ENCODE data around the gene PIK3IP1.
"Not testable (repeated sequence)": the region's sequence is repeated elsewhere in the genome, so short reads cannot be mapped to it uniquely, and the experiment has no call there.

PIK3IP1 gene

DNA sequence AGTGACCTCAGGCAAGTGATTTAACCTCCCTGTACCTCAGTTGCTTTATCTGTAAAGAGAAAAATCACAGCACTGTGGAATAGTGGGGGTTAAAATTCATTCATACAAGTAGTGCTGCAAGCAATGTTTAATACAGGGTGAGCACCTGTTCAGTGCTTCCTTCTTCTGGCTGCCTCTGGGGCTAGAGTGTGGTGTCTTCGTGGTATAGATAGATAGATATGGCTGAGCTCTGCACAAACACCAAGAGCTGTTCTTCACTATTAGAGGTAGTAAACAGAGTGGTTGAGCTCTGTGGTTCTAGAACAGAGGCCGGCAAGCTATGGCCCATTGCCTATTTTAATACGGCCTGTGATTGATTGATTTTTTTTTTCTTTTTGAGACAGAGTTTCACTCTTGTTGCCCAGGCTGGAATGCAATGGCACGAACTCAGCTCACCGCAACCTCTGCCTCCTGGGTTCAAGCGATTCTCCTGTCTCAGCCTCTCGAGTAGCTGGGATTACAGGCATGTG, 47.3 kb downstream of the PIK3IP1 start:
- Histone ChIP-seq H3K4me1 (ENCODE audit: control insufficient read depth in 1 of 2, insufficient read depth in 2 of 2, low read length in 2 of 2) (peaks cover 17 to 38% of the 10 kb centered on the region in 2 donors), H3K9me3 (ENCODE audit: control insufficient read depth in 1 of 2, low read length in 2 of 2) (no peaks in the 10 kb centered on the region), H3K27ac (ENCODE audit: low read length) (peak overlapping the region; percentile 10), H3K36me3 (ENCODE audit: control insufficient read depth in 1 of 2, insufficient read depth in 2 of 2, low read length in 2 of 2) (peaks cover 4 to 7% of the 10 kb centered on the region in 2 donors), H3K4me3 (ENCODE audit: low read depth in 1 of 2, low read length in 2 of 2) (no peak overlapping the region), H3K27me3 (ENCODE audit: low read depth, low read length) (no peaks in the 10 kb centered on the region)

DNA sequence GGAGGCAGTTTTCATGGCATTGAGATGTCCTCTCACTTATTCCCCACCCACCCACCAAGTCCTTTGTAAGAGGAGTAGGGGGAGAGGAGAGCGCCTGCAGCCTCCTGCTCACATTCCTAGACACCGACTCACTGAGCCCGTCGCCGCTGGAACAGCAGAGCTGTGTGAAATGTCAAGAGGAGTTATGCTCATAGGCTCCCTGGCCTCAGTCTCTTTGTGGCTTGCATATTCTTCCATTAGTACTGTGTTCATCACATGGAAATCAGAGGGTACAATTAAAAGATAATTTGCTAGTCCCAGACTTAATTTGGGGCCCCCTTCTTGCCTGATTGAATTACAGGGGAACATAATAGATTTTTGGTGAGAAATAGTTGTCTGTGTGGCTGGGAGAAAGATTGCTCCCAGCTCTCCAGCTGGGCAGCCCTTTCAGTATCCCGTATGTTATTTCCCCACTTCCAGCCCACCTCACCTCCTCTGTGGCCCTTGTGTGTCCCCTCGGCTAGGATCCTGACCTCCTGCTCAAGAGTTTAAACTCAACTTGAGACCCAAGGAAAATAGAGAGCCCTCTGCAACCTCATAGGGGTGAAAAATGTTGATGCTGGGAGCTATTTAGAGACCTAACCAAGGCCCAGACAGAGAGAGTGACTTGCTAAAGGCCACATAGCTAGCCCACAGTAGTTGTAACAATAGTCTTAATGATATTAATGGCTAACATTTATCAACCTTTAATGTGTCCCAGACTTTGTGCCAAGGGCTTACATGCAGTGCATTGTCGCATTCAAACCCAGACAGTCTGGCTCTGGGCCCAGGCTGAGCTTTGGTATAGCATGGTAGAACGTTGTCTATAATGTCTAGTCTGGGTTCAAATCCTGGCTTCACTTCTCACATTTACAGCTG, 48.0 kb downstream of the PIK3IP1 start:
- peaks cover 7% of the 10 kb centered on the region in 2 donors for H3K36me3 ChIP-seq (ENCODE audit: control insufficient read depth in 1 of 2, insufficient read depth in 2 of 2, low read length in 2 of 2)
- peaks cover 13 to 34% of the 10 kb centered on the region in 2 donors for H3K4me1 ChIP-seq (ENCODE audit: control insufficient read depth in 1 of 2, insufficient read depth in 2 of 2, low read length in 2 of 2)
- no peak overlapping the region for H3K4me3 ChIP-seq (ENCODE audit: low read depth in 1 of 2, low read length in 2 of 2)
- H3K9me3 ChIP-seq (ENCODE audit: control insufficient read depth in 1 of 2, low read length in 2 of 2) = no peaks in the 10 kb centered on the region
- no peaks in the 10 kb centered on the region for H3K27me3 ChIP-seq (ENCODE audit: low read depth, low read length)
- peak overlapping the region; percentile 10 for H3K27ac ChIP-seq (ENCODE audit: low read length)

GRCh38 chr22:31243339-31244045, 48.8 kb downstream of the PIK3IP1 start:
- no peaks in the 10 kb centered on the region for H3K9me3 ChIP-seq (ENCODE audit: control insufficient read depth in 1 of 2, low read length in 2 of 2)
- peaks cover 7 to 26% of the 10 kb centered on the region in 2 donors for H3K4me1 ChIP-seq (ENCODE audit: control insufficient read depth in 1 of 2, insufficient read depth in 2 of 2, low read length in 2 of 2)
- no peak overlapping the region for H3K4me3 ChIP-seq (ENCODE audit: low read depth in 1 of 2, low read length in 2 of 2)
- H3K27ac ChIP-seq (ENCODE audit: low read length) = no peak overlapping the region
- no peaks in the 10 kb centered on the region for H3K27me3 ChIP-seq (ENCODE audit: low read depth, low read length)
- peaks cover 7 to 9% of the 10 kb centered on the region in 2 donors for H3K36me3 ChIP-seq (ENCODE audit: control insufficient read depth in 1 of 2, insufficient read depth in 2 of 2, low read length in 2 of 2)

DNA sequence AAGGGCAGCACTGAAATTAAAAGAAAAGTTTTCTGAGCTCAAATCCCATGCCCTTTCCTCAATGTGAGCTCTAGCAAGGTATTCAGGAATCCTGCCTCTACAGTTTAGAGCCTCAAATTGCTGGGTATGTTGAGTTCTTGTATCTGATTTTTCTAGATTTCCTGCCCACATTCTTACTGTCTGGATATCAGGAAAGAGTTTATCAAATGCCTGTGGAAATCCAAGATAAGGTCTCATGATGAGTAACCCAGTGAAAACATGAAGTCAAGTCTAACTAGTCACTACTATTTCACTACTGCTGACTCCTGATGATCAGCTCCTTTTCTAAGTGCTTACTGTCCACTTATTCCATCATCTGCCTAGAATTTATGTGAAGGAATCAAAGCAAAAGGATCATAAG, 50.4 kb downstream of the PIK3IP1 start:
- peaks cover 7 to 15% of the 10 kb centered on the region in 2 donors for H3K4me1 ChIP-seq (ENCODE audit: control insufficient read depth in 1 of 2, insufficient read depth in 2 of 2, low read length in 2 of 2)
- no peaks in the 10 kb centered on the region for H3K27me3 ChIP-seq (ENCODE audit: low read depth, low read length)
- H3K36me3 ChIP-seq (ENCODE audit: control insufficient read depth in 1 of 2, insufficient read depth in 2 of 2, low read length in 2 of 2) = peaks cover 7 to 9% of the 10 kb centered on the region in 2 donors
- no peak overlapping the region for H3K4me3 ChIP-seq (ENCODE audit: low read depth in 1 of 2, low read length in 2 of 2)
- H3K9me3 ChIP-seq (ENCODE audit: control insufficient read depth in 1 of 2, low read length in 2 of 2) = no peaks in the 10 kb centered on the region
- H3K27ac ChIP-seq (ENCODE audit: low read length) = no peak overlapping the region

GRCh38 chr22:31241200-31241599, 51.1 kb downstream of the PIK3IP1 start:
- Histone ChIP-seq H3K4me3 (ENCODE audit: low read depth in 1 of 2, low read length in 2 of 2) (no peak overlapping the region), H3K4me1 (ENCODE audit: control insufficient read depth in 1 of 2, insufficient read depth in 2 of 2, low read length in 2 of 2) (peaks cover 7 to 15% of the 10 kb centered on the region in 2 donors), H3K27ac (ENCODE audit: low read length) (no peak overlapping the region), H3K27me3 (ENCODE audit: low read depth, low read length) (no peaks in the 10 kb centered on the region), H3K36me3 (ENCODE audit: control insufficient read depth in 1 of 2, insufficient read depth in 2 of 2, low read length in 2 of 2) (peaks cover 7 to 9% of the 10 kb centered on the region in 2 donors), H3K9me3 (ENCODE audit: control insufficient read depth in 1 of 2, low read length in 2 of 2) (no peaks in the 10 kb centered on the region)

- Histone ChIP-seq H3K36me3 (ENCODE audit: control insufficient read depth in 1 of 2, insufficient read depth in 2 of 2, low read length in 2 of 2) (peaks cover 7 to 9% of the 10 kb centered on the region in 2 donors), H3K9me3 (ENCODE audit: control insufficient read depth in 1 of 2, low read length in 2 of 2) (no peaks in the 10 kb centered on the region), H3K4me1 (ENCODE audit: control insufficient read depth in 1 of 2, insufficient read depth in 2 of 2, low read length in 2 of 2) (peaks cover 6 to 13% of the 10 kb centered on the region in 2 donors), H3K27me3 (ENCODE audit: low read depth, low read length) (no peaks in the 10 kb centered on the region), H3K4me3 (ENCODE audit: low read depth in 1 of 2, low read length in 2 of 2) (no peak overlapping the region), H3K27ac (ENCODE audit: low read length) (no peak overlapping the region)
Measured at GRCh38 chr22:31239771-31240370, 52.4 kb downstream of the PIK3IP1 start.

DNA sequence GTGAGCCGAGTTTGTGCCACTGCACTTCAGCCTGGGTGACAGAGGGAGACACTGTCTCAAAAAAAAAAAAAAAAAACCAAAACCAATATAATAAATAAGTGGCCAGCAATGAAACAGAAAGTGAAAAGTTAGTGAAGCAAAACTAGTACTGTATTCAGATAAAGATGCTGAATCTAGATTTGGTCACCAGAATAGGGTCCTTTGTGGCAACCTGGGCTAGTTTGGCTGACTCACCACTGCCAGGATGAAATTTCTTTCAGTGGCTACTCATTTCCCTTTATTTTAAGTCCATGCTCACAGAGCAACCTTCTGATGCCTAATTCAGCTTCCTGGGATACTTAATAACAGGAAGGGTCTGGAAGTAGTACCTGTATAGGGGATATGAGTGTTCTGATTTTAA, 54.2 kb downstream of the PIK3IP1 start:
- Histone ChIP-seq H3K27me3 (ENCODE audit: low read depth, low read length) (no peaks in the 10 kb centered on the region), H3K27ac (ENCODE audit: low read length) (no peak overlapping the region), H3K9me3 (ENCODE audit: control insufficient read depth in 1 of 2, low read length in 2 of 2) (no peaks in the 10 kb centered on the region), H3K4me1 (ENCODE audit: control insufficient read depth in 1 of 2, insufficient read depth in 2 of 2, low read length in 2 of 2) (no peaks in the 10 kb centered on the region), H3K4me3 (ENCODE audit: low read depth in 1 of 2, low read length in 2 of 2) (no peak overlapping the region), H3K36me3 (ENCODE audit: control insufficient read depth in 1 of 2, insufficient read depth in 2 of 2, low read length in 2 of 2) (peaks cover 6 to 7% of the 10 kb centered on the region in 2 donors)

DNA sequence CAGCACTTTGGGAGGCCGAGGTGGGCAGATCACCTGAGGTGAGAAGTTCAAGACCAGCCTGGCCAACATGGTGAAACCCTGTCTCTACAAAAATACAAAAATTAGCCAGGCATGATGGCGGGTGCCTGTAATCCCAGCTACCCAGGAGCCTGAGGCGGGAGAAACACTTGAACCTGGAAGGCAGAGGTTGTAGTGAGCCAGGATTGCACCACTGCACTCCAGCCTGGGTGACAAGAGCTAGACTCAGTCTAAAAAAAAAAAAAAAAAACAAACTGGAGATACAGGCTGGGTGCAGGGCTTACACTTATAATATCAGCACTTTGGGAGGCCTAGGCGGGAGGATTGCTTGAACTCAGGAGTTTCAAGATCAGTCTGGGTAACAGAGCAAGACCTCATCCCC, 56.2 kb downstream of the PIK3IP1 start:
- H3K36me3 ChIP-seq (ENCODE audit: control insufficient read depth in 1 of 2, insufficient read depth in 2 of 2, low read length in 2 of 2); H3K27ac ChIP-seq (ENCODE audit: low read length); H3K9me3 ChIP-seq (ENCODE audit: control insufficient read depth in 1 of 2, low read length in 2 of 2); H3K4me3 ChIP-seq (ENCODE audit: low read depth in 1 of 2, low read length in 2 of 2); H3K27me3 ChIP-seq (ENCODE audit: low read depth, low read length); H3K4me1 ChIP-seq (ENCODE audit: control insufficient read depth in 1 of 2, insufficient read depth in 2 of 2, low read length in 2 of 2): not testable (repeated sequence)

DNA sequence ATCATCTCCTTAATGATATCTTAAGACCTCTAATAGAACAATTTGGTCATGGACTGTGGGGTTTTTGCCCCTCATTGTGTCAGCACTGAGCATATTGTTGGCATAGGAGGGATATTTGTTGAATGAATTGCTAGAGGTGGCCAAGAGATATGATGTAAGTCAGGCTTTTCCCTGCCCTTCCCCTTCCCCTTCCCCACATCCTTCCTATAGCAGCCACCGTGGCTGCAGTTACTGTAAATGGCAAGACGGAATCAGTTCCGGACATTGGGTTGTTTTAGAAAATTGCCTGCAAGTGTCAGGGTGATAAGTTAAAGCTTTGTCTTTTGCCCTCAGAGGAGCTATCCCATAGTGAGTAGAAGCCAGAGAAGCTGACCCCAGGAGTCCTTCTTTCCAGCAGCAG, 57.2 kb downstream of the PIK3IP1 start:
- peaks cover 6 to 15% of the 10 kb centered on the region in 2 donors for H3K4me1 ChIP-seq (ENCODE audit: control insufficient read depth in 1 of 2, insufficient read depth in 2 of 2, low read length in 2 of 2)

GRCh38 chr22:31233001-31233400, 59.3 kb downstream of the PIK3IP1 start:
- Histone ChIP-seq H3K9me3 (ENCODE audit: control insufficient read depth in 1 of 2, low read length in 2 of 2) (no peaks in the 10 kb centered on the region), H3K36me3 (ENCODE audit: control insufficient read depth in 1 of 2, insufficient read depth in 2 of 2, low read length in 2 of 2) (no peaks in the 10 kb centered on the region), H3K4me1 (ENCODE audit: control insufficient read depth in 1 of 2, insufficient read depth in 2 of 2, low read length in 2 of 2) (peaks cover 19 to 26% of the 10 kb centered on the region in 2 donors), H3K4me3 (ENCODE audit: low read depth in 1 of 2, low read length in 2 of 2) (no peak overlapping the region), H3K27ac (ENCODE audit: low read length) (peak overlapping the region; percentile 6), H3K27me3 (ENCODE audit: low read depth, low read length) (no peaks in the 10 kb centered on the region)

More for the DNA sequence above, 57.2 kb downstream of the PIK3IP1 start:
- Histone ChIP-seq H3K4me3 (ENCODE audit: low read depth in 1 of 2, low read length in 2 of 2) (no peak overlapping the region), H3K9me3 (ENCODE audit: control insufficient read depth in 1 of 2, low read length in 2 of 2) (no peaks in the 10 kb centered on the region), H3K27me3 (ENCODE audit: low read depth, low read length) (no peaks in the 10 kb centered on the region), H3K27ac (ENCODE audit: low read length) (peak overlapping the region; percentile 34), H3K36me3 (ENCODE audit: control insufficient read depth in 1 of 2, insufficient read depth in 2 of 2, low read length in 2 of 2) (peaks cover 0 to 6% of the 10 kb centered on the region in 2 donors)
